ENCODE results near the gene ITM2C.

Gene ITM2C

GRCh38 chr2:230908092-230908594 lies 43.4 kb downstream of the ITM2C start:
- no peak for DNase-seq (ENCODE audit: low read depth)

DNA sequence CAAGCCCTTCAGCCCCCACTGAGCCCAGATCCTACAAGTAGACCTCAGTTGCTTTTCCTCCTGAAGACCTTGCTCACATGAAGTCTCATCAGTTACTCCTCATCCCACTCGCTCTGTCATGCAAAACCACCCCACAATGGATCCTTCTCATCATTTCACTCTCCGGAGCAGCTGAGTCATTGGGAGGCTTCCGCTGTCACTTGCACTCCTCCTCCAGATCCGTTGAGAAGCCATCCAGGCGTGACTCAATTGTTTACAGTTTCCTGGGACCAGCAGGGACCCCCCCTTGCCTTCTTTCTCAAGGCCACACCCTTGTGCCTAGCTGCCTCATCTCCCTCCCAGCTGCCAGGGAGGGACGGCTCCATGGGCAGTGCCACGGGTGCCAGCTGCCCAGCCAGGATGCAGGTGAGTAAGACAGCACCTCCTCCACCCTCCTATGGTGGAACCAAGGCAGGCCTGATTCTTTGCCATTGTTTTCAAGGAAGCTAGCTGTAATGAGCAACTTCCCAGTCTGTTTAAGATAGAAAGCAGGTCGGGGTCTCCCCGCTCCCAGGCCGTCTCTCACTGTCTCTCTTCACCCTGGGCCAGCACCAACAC lies 44.0 kb downstream of the ITM2C start:
- DNase-seq (ENCODE audit: low read depth), result peak; percentile 81

GRCh38 chr2:230909841-230910545 lies 45.3 kb downstream of the ITM2C start:
- no peak for DNase-seq (ENCODE audit: low read depth)

DNA sequence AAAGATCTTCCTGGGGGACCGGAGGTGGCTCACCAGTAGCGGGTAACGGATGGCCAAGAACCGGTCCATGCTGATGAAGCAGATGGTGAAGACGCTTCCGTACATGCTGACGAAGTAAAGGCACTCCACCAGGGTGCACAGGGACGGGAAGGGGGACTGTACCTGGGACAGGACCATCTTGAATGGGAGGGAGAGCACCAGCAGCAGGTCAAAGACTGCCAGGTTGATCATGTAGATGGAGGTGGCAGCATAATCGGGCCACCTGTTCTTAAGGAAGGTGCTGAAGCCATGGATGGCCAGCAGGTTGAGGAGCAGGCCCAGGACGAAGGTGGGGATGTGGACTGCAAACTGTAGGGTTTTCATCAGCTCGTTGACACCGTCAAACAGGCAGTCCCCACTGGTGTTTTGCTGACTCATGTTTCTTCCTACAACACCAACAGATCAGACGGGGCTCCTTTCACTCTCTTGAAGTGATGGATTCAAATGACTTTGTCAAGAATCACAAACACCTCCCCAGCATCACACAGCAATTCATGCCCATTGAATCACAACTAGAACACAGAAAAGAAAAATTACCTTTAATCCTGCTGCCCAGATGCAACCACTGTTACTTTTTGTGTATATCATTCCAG lies 45.9 kb downstream of the ITM2C start:
- DNase-seq (ENCODE audit: low read depth), result no peak

- no peak for DNase-seq (ENCODE audit: low read depth)
Measured at GRCh38 chr2:230912046-230912445, 47.3 kb downstream of the ITM2C start.

GRCh38 chr2:230912724-230913123 lies 48.0 kb downstream of the ITM2C start:
- no peak for DNase-seq (ENCODE audit: low read depth)

GRCh38 chr2:230913406-230914143 lies 48.8 kb downstream of the ITM2C start:
- DNase-seq (ENCODE audit: low read depth), result no peak

- DNase-seq (ENCODE audit: low read depth), result no peak
Measured at GRCh38 chr2:230914886-230915285, 50.1 kb downstream of the ITM2C start.

GRCh38 chr2:230915319-230915718 lies 50.6 kb downstream of the ITM2C start:
- DNase-seq (ENCODE audit: low read depth), result no peak

DNA sequence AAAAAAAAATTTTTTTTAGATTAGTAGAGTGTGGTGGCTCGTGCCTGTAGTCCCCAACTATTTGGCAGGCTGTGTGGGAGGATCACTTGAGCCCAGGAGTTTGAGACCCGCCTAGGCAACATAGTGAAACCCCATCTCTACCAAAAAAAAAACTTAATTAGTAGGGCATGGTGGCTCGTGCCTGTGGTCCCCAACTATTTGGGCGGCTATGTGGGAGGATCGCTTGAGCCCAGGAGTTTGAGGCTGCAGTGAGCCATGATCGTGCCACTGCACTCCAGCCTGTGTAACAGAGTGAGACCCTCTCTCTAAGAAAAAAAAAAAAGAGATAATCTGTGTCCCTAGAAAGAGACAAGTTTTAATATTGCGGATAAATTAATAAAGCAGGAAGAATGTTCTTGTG lies 51.5 kb downstream of the ITM2C start:
- no peak for DNase-seq (ENCODE audit: low read depth)

DNA sequence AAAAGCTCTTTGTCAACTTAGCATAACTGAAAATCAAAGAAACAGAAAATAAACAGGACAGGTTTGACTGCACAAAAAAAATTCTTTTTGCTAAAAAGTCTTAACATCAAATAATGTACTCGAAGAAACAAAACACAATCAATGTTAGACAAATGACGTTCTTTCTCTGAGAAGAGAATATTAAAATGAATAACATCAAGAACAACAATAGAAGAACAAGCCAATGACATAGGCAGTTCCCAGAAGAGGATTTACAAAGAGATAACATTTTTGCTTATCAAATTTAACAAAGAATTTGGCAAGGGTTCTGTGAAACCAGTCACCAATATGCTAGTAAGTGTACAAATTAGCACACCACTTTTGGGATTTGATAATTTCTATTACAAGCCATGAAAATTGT lies 54.5 kb downstream of the ITM2C start:
- DNase-seq (ENCODE audit: low read depth), result no peak

GRCh38 chr2:230919681-230920080 lies 54.9 kb downstream of the ITM2C start:
- no peak for DNase-seq (ENCODE audit: low read depth)

- no peak for DNase-seq (ENCODE audit: low read depth)
Measured at GRCh38 chr2:230920167-230920566, 55.4 kb downstream of the ITM2C start.

DNA sequence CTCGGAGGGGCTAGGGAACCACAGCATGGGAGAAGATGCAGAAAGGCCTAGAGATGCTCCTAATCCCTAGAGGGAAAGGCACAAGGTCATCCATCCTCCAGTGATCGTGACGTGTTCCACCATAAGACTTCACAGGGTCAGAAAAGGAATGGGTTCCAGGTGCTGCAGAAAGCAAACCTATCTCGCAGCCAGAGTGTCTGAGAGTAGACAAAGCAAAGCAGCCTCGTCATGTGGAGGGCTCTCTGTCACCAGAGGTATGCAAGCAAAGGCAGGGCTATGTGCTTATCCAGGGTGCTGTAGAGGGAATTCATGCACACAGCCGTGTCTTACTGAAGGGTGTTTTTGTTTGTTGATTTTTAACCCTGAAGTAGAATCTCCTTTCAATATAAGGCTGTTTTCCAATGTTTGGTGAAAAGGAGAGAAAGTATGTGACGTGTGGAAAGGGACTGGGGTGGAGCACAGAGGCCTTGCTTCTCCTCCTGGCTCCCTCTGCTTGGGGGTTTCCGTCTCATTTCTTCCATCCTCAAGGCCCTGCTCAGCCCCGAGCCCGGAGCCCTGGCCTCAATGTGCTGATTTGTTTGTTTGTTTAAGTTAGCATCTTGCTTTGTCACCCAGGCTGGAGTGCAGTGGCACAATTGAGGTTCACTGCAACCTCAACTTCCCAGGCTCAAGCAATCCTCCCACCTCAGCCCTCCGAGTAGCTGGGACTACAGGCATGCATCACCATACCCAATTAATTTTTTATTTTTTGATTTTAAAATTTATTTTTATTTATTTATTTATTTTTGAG lies 57.3 kb downstream of the ITM2C start:
- DNase-seq (ENCODE audit: low read depth), result no peak

- DNase-seq (ENCODE audit: low read depth), result no peak
Measured at GRCh38 chr2:230922951-230923717, 58.4 kb downstream of the ITM2C start.

- no peak for DNase-seq (ENCODE audit: low read depth)
Measured at GRCh38 chr2:230924092-230924469, 59.3 kb downstream of the ITM2C start.

- DNase-seq (ENCODE audit: low read depth), result no peak
Measured at GRCh38 chr2:230924470-230925341, 60.0 kb downstream of the ITM2C start, which contains the start of gene GPR55. TSS of gene GPR55 (minus strand) at chr2:230925242. CDS start at chr2:230910962, 14,280 bp downstream.

- no peak for DNase-seq (ENCODE audit: low read depth)
Measured at GRCh38 chr2:230925443-230925878, 60.7 kb downstream of the ITM2C start.

DNA sequence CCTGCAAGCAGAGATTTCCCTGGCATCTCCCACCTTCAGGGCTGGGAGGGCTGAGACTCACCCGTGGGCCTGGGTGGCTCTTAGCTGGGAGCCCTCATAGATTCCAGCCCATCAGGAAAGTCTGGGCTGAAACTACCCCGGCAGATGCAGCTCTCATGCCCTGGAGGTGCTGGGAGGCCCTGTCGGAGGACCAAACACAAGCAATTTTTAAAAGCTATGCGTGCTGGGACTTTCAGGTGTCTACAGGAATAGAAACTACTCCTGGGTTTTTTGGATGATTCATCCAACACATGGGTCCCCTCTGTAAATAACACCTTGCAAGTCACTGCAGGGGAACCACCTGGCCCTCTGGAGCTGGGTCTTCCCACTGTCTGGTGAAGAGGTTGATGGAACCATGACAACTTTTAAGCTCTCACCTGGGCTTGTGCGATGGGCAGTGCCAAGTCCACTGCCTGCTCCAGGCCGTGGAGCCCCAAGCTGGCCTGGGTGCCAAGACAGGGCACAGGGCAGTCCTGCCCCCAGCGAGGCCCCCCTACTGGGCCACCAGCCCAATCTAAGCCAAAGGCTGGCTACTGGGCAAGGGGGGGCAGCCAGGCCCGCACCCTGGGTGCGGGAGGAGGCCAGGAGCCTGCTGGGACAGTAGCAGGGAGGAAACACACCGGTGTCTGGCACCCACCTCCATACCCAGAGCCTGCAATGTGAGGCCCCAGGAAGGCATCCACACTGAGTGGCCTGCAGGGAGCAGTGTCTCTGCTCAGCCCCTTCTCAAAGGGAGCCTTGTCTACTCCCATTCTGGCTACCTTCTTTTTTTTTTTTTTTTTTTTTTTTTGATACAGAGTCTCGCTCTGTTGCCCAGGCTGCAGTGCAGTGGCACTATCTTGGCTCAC lies 61.4 kb downstream of the ITM2C start:
- DNase-seq (ENCODE audit: low read depth), result no peak

Data from HS-5 (cell line).